H4 (cell line): ENCODE measurements around the gene DDI2. TPM values are rescaled to one million over a fixed set of nuclear protein-coding genes. Genes with fewer than 3 reads are reported as not detected.
"Not testable (repeated sequence)": the region's sequence is repeated elsewhere in the genome, so short reads cannot be mapped to it uniquely, and the experiment has no call there.

ENCODE experiments used
- DNase-seq: peaks from one replicate; pipeline ENCODE4 v3.0.0-alpha.2; 2015; ENCODE audit warnings: low spot score
- total RNA-seq: library from RNA; depleted of rRNA; stranded (reverse); fragments of >200 nt; shearing (Covaris generic); gene quantifications from 2 replicates; pipeline ENCODE4 v1.2.3, GENCODE V29; 2014

Gene DDI2
- total RNA-seq, 1 experiment from 2014 or later: 4.5 TPM

DNA sequence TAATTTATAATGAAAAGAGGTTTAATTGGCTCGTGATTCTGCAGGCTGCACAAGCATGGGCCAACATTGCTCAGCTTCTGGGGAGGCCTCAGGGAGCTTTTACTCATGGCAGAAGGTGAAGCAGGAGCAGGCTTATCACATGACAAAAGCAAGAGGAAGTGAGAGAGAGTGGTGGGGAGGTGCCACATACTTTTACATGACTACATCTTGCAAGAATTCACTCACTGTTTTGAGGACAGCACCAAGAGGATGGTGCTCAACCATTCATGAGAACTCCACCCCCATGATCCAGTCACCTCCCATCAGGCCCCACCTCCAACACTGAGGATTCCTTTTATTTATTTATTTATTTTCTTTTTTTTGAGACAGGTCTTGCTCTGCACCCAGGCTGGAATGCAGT, 61.3 kb downstream of the DDI2 start:
- DNase-seq: peak; percentile 32

DNA sequence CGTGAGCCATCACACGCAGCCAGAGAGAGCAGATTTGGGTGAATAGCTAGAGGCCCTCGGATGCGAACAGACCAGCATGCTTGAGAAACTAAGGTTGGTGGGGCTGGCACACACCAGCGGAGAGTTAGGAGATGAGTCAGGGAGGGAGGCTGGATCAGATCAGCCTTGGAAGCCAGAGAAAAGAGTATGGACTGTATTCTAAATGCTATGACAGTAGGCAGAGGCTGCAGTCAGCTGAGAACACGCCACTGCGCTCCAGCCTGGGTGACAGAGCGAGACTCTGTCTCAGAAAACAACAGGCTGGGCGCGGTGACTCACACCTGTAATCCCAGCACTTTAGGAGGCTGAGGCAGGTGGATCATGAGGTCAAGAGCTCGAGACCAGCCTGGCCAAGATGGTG, 62.9 kb downstream of the DDI2 start:
- no peak for DNase-seq

GRCh38 chr1:15680561-15681348, 63.5 kb downstream of the DDI2 start:
- peak; percentile 50 for DNase-seq

DNA sequence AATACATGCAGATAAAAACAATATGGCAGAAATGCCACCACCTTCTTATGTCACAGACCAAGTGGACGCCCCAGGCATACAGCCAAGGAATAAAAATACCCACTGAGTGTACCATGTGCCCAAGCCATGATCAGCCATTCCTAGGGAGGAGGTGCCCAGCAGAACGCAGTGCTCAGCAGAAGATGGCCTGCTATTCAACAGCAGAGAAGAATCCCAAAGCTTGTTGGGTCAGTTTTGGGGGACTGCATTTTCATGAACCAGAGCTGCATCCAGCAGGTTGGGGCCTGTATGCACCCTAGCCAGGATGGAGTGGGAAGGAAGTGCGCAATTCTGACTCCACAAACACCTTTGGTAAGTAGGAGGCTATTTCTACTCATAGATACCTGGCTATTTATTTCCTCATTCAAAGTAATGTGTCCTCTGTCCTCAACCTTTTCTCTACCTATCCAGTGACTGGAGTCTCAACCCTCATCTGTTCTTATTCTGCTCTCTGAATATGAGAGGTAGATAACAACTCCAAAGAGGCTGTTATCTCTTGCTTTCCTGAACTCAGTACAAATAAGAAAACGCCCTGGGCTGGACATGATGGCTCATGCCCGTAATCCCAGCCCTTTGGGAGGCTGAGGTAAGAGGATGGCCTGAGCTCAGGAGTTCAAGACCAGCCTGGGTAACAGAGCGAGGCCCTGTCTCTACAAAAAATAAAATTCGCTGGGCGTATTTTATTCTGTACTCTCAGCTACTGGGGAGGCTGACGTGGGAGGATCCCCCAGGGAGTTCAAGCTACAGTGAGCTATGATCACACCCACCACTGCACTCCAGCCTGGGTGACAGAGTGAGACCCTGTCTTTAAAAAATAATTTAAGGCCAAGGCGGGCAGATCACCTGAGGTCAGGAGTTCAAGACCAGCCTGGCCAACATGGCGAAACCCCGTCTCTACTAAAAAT, 64.4 kb downstream of the DDI2 start:
- no peak for DNase-seq

GRCh38 chr1:15682936-15683341, 65.7 kb downstream of the DDI2 start:
- no peak for DNase-seq

- no peak for DNase-seq
Observed at GRCh38 chr1:15683345-15684039, 66.2 kb downstream of the DDI2 start.

GRCh38 chr1:15684042-15684461, 66.8 kb downstream of the DDI2 start, which contains the start of gene PLEKHM2:
PLEKHM2 (plus strand) TSS chr1:15684320; CDS start chr1:15684559, 239 bp downstream.
- no peak for DNase-seq

- no peak for DNase-seq
Observed at GRCh38 chr1:15684468-15685291, 67.4 kb downstream of the DDI2 start.

GRCh38 chr1:15685820-15686219, 68.6 kb downstream of the DDI2 start:
- DNase-seq: no peak

- DNase-seq: no peak
Observed at GRCh38 chr1:15687446-15687845, 70.2 kb downstream of the DDI2 start.

DNA sequence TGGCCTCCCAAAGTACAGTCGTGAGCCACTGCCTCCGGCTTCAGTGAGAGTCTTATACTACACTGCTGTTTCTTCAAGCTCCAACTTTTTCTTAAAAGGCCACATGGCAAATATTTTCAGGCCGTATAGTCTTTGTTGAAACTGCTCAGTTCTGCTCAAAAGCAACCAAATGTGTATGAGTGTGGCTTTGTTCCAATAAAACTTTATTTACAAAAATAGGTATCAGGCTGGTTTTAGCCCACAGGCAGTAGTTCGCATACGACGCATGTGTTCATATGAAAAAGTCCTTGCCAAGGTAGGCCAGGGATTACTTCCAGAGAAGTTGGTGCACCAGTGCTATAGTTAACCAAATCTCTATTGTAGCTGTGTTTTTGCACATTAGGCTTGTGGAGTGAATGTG, 73.1 kb downstream of the DDI2 start:
- DNase-seq: no peak

- no peak for DNase-seq
Observed at GRCh38 chr1:15691434-15692032, 74.3 kb downstream of the DDI2 start.

DNA sequence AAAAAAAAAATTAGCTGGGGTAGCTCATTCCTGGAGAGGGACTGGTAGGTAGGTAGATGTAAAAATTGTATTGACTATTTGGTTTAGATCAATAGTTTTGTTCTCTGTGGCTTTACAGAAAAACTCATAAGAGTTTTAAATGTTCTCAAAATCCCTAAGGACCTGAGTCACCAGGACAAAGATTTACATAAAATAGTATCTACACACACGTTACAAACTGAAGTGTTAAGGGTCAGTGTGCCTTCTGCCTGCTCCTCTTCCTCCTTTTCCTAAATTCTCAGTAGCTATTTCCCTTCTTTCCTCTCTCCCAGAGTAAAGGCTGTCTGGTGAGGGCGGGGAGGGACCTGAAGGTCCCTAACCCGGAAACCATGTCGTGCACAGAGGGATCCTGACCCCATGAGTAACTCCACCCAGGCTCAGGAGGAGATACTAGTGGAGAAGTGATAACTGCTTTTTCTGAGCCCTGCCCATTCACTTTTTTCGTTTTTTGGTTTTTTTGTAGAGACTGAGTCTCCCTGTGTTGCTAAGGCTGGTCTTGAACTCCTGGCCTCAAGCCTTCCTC, 74.9 kb downstream of the DDI2 start:
- DNase-seq: no peak

- DNase-seq: no peak
Observed at GRCh38 chr1:15693371-15693770, 76.1 kb downstream of the DDI2 start.

DNA sequence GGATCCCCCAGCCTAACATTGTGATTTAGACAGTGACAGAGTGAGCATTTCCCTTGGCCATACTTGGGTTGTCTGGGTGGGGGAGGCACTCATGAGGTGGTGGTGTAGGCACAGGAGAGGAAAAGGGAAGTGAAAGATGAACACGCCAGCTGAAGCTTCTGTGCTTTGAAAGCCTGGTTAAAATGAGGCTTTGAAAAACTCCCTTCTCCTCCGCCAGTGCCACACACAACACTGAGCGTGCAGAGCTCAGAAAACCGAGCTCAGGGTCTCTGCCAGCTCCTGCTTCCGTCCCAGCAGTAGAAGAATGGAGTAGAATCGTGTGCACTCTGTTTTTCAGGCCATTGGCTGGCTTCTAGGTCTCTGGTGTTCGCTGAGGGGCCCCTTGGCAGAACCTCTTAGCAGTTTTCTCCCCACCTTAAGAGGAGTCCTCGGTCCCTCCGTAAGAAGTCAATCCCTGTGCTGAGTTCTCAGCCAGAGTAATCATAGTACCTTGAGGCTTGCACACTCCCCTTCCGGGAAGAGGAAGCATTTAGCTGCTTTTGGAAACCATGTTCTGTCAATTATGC, 79.8 kb downstream of the DDI2 start:
- no peak for DNase-seq

- DNase-seq: no peak
Observed at GRCh38 chr1:15698201-15698600, 80.9 kb downstream of the DDI2 start.

- not testable (repeated sequence) for DNase-seq
Observed at GRCh38 chr1:15699321-15699720, 82.1 kb downstream of the DDI2 start.

DNA sequence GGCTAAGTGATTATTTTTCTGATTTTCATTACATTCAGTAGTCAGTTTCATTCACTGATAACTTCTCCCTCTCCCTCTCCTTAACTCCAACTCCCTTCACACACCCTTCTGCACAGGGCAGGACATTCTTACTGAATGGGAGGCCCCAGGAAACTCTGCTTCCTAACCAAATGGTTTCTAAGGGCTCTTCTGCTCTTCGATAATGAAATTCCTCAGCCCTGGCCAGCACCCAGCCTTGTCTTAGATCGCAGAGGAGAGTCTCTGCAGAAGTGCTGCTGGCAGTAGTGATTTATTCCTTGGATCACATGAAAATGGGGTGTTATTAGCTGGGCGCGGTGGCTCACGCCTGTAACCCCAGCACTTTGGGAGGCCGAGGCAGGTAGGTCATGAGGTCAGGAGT, 83.2 kb downstream of the DDI2 start:
- no peak for DNase-seq

DNA sequence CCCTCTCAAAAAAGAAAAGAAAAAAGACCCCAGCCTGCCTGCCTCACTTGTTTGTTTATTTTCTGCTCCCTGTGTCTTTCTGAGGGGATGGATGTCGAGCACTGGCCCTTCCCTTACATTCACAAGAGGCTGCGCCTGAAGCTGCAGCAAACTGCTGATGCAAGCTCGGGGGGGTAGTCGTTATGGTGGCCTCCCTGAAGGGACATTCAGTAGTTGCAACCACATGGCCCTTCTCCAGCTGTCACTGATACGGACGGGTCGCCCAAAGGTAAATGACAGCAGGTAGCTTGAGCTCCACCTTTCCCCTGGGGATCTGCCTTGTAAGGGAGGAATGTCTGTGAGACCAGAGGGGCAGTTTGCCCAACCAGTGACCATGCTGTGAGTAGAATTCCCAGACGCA, 84.5 kb downstream of the DDI2 start:
- DNase-seq: no peak
